Stomach (tissue), 4 donors: ENCODE data around the gene DSTYK.

Experiments used
- CTCF ChIP-seq, 7 experiments: fragments of 450-650 bp in 4 of 7; fragments of 200-600 bp in 3 of 7; sonication (generic) in 3 of 7; IDR thresholded peaks; one replicate each; pipeline ENCODE4 v1.5.1; 2016 to 2019; ENCODE audit warnings: antibody characterized with exemption in 7 of 7, control low read depth in 2 of 7, mild to moderate bottlenecking in 1 of 7
- POLR2A ChIP-seq, 4 donors: fragments of 450-650 bp; IDR thresholded peaks; one replicate each; pipeline ENCODE4 v1.6.1; 2016; ENCODE audit warnings: antibody characterized with exemption in 4 of 4, control low read depth in 2 of 4, mild to moderate bottlenecking in 1 of 4, moderate library complexity in 1 of 4
- POLR2AphosphoS5 ChIP-seq, 3 donors: sonication (generic); formaldehyde crosslinking; IDR thresholded peaks; one replicate each; pipeline ENCODE4 v1.6.1; 2016; ENCODE audit warnings: antibody characterized with exemption in 3 of 3

GRCh38 chr1:205205055-205205454 lies 6.4 kb downstream of the DSTYK start:
- TF ChIP-seq CTCF (IDR thresholded peaks at IDR 0.05) (no peak), POLR2A (IDR thresholded peaks at IDR 0.05) (no peak), POLR2AphosphoS5 (IDR thresholded peaks at IDR 0.05) (no peak)
